HFFc6 (cell line): Measurements from ENCODE around the gene PSMG4. TPM values are rescaled to one million over a fixed set of nuclear protein-coding genes. Genes with fewer than 3 reads are reported as not detected.

Source experiments
- DNase-seq: peaks from one replicate; pipeline ENCODE4 v3.0.0-alpha.2; 2018
- H3K27ac Mint-ChIP-seq: 2 replicates; pipeline ENCODE4 v1.8.0; 2020; ENCODE audit warnings: mild to moderate bottlenecking, mixed read lengths
- H3K27me3 Mint-ChIP-seq: 2 replicates; pipeline ENCODE4 v1.8.0; 2021; ENCODE audit warnings: mild to moderate bottlenecking, moderate library complexity, mixed read lengths; ENCODE audit not compliant: insufficient read depth
- H3K36me3 Mint-ChIP-seq: 2 replicates; pipeline ENCODE4 v1.8.0; 2021; ENCODE audit warnings: low read depth, mixed read lengths
- H3K4me1 Mint-ChIP-seq: 2 replicates; pipeline ENCODE4 v1.8.0; 2020; ENCODE audit warnings: low read depth, mixed read lengths
- H3K4me3 Mint-ChIP-seq: 2 replicates; pipeline ENCODE4 v1.8.0; 2020; ENCODE audit warnings: mild to moderate bottlenecking, moderate library complexity, mixed read lengths
- H3K9me3 Mint-ChIP-seq: 2 replicates; pipeline ENCODE4 v1.8.0; 2020; ENCODE audit warnings: mild to moderate bottlenecking, mixed read lengths
- CTCF ChIP-seq: fragments of 200-600 bp; sonication (generic); IDR thresholded peaks from 2 replicates; pipeline ENCODE4 v1.5.0; 2021; ENCODE audit warnings: antibody characterized with exemption, mild to moderate bottlenecking
- total RNA-seq, 6 experiments: library from RNA; stranded (reverse); fragmentation: NEBNext Ultra II Directional; extraction: Animal tissue kit (Norgen Biotek cat#: 25700); gene quantifications; 2 replicates in 1 of 6; 3 replicates in 5 of 6; pipeline ENCODE4 v1.2.3, GENCODE V29; 2021

The PSMG4 gene
- total RNA-seq, 6 experiments from 2014 or later = 14.9 to 20.1 (median 17.6) TPM

GRCh38 chr6:3261921-3262320, 3.2 kb downstream of the PSMG4 start:
- Mint-ChIP-seq H3K36me3 (peaks cover 12% of the 10 kb centered on the region; the same call in 1 of the 2 replicates), H3K27ac (no peak overlapping the region), H3K27me3 (peaks cover 2% of the 10 kb centered on the region), H3K4me3 (no peak overlapping the region), H3K4me1 (peaks cover 31% of the 10 kb centered on the region), H3K9me3 (no peaks in the 10 kb centered on the region)
- TF ChIP-seq CTCF = no peak
- DNase-seq = no peak

- no peak overlapping the region for H3K4me3 Mint-ChIP-seq
- no peak for DNase-seq
- peaks cover 12% of the 10 kb centered on the region; the same call in 1 of the 2 replicates for H3K36me3 Mint-ChIP-seq
- no peak for TF ChIP-seq CTCF
- no peaks in the 10 kb centered on the region for H3K9me3 Mint-ChIP-seq
- H3K27ac Mint-ChIP-seq = no peak overlapping the region
- H3K4me1 Mint-ChIP-seq = peaks cover 31% of the 10 kb centered on the region
- H3K27me3 Mint-ChIP-seq = no peaks in the 10 kb centered on the region; the same call in 1 of the 2 replicates
Observed at GRCh38 chr6:3263096-3263495, 4.3 kb downstream of the PSMG4 start.

GRCh38 chr6:3264356-3264755, 5.6 kb downstream of the PSMG4 start:
- no peak for DNase-seq
- Mint-ChIP-seq H3K9me3 (no peaks in the 10 kb centered on the region), H3K4me3 (no peak overlapping the region), H3K36me3 (peaks cover 10% of the 10 kb centered on the region; the same call in 1 of the 2 replicates), H3K27me3 (no peaks in the 10 kb centered on the region; the same call in 1 of the 2 replicates), H3K4me1 (peaks cover 31% of the 10 kb centered on the region), H3K27ac (no peak overlapping the region)
- no peak for TF ChIP-seq CTCF

- Mint-ChIP-seq H3K36me3 (peaks cover 9% of the 10 kb centered on the region), H3K4me3 (no peak overlapping the region), H3K4me1 (peaks cover 26% of the 10 kb centered on the region), H3K27me3 (no peaks in the 10 kb centered on the region; the same call in 1 of the 2 replicates), H3K27ac (no peak overlapping the region), H3K9me3 (no peaks in the 10 kb centered on the region)
- no peak for TF ChIP-seq CTCF
- no peak for DNase-seq
Observed at GRCh38 chr6:3265671-3266070, 6.9 kb downstream of the PSMG4 start.

GRCh38 chr6:3266170-3266569, 7.4 kb downstream of the PSMG4 start:
- peaks cover 21% of the 10 kb centered on the region for H3K4me1 Mint-ChIP-seq
- H3K4me3 Mint-ChIP-seq = no peak overlapping the region
- no peak overlapping the region for H3K27ac Mint-ChIP-seq
- peaks cover 14% of the 10 kb centered on the region for H3K36me3 Mint-ChIP-seq
- no peak for TF ChIP-seq CTCF
- DNase-seq = no peak
- no peaks in the 10 kb centered on the region; the same call in 1 of the 2 replicates for H3K27me3 Mint-ChIP-seq
- H3K9me3 Mint-ChIP-seq = no peaks in the 10 kb centered on the region

GRCh38 chr6:3267162-3267561, 8.4 kb downstream of the PSMG4 start:
- DNase-seq = no peak
- no peaks in the 10 kb centered on the region; the same call in 1 of the 2 replicates for H3K27me3 Mint-ChIP-seq
- peaks cover 11% of the 10 kb centered on the region; the same call in 1 of the 2 replicates for H3K4me1 Mint-ChIP-seq
- H3K36me3 Mint-ChIP-seq = peaks cover 20% of the 10 kb centered on the region
- H3K4me3 Mint-ChIP-seq = no peak overlapping the region
- H3K9me3 Mint-ChIP-seq = no peaks in the 10 kb centered on the region
- no peak overlapping the region for H3K27ac Mint-ChIP-seq
- no peak for TF ChIP-seq CTCF
